ENCODE data around the gene GPANK1.
A peak's percentile ranks its signal among the peaks of the same experiment; 100 is the strongest.

The GPANK1 gene

GRCh38 chr6:31664790-31665500 is at the start of gene GPANK1:
Gene GPANK1 (minus strand): TSS chr6:31664997. CDS start chr6:31664478, 519 bp downstream.
- TF ChIP-seq CTCF (IDR thresholded peaks at IDR 0.05; ENCODE audit: insufficient read depth, low read length, poor library complexity, severe bottlenecking), result no peak
- Histone ChIP-seq H3K36me3 (ENCODE audit: control insufficient read depth, insufficient read depth, low read length) (peaks cover 23% of the 10 kb centered on the region), H3K4me3 (replicated peaks; ENCODE audit: low read depth, low read length) (peak within 1 kb of the TSS; percentile 98), H3K27me3 (replicated peaks; ENCODE audit: control insufficient read depth, insufficient read depth, low read length) (no peaks in the 10 kb centered on the region)
- DNase-seq (ENCODE audit: extremely low read depth, insufficient read length), result peak; percentile 82

- no peaks in the 10 kb centered on the region for H3K36me3 ChIP-seq (ENCODE audit: control insufficient read depth, insufficient read depth, low read length)
- H3K4me3 ChIP-seq (replicated peaks; ENCODE audit: low read depth, low read length), result no peak overlapping the region
- no peak for DNase-seq (ENCODE audit: extremely low read depth, insufficient read length)
Measured at GRCh38 chr6:31713991-31714684, 49.3 kb upstream of the GPANK1 start.

GRCh38 chr6:31713465-31713864 is 48.7 kb upstream of the GPANK1 start:
- H3K4me3 ChIP-seq (replicated peaks; ENCODE audit: low read depth, low read length), result no peak overlapping the region
- H3K36me3 ChIP-seq (ENCODE audit: control insufficient read depth, insufficient read depth, low read length), result no peaks in the 10 kb centered on the region
- no peaks in the 10 kb centered on the region; the same call in 1 of the 2 replicates for H3K27me3 ChIP-seq (replicated peaks; ENCODE audit: control insufficient read depth, insufficient read depth, low read length)
- no peak for TF ChIP-seq CTCF (IDR thresholded peaks at IDR 0.05; ENCODE audit: insufficient read depth, low read length, poor library complexity, severe bottlenecking)
- DNase-seq (ENCODE audit: extremely low read depth, insufficient read length), result no peak

More at GRCh38 chr6:31713991-31714684, 49.3 kb upstream of the GPANK1 start:
- TF ChIP-seq CTCF (IDR thresholded peaks at IDR 0.05; ENCODE audit: insufficient read depth, low read length, poor library complexity, severe bottlenecking), result no peak
- no peaks in the 10 kb centered on the region; the same call in 1 of the 2 replicates for H3K27me3 ChIP-seq (replicated peaks; ENCODE audit: control insufficient read depth, insufficient read depth, low read length)

GRCh38 chr6:31712296-31712695 is 47.5 kb upstream of the GPANK1 start:
- no peak for DNase-seq (ENCODE audit: extremely low read depth, insufficient read length)
- TF ChIP-seq CTCF (IDR thresholded peaks at IDR 0.05; ENCODE audit: insufficient read depth, low read length, poor library complexity, severe bottlenecking), result peak; percentile 21
- Histone ChIP-seq H3K27me3 (replicated peaks; ENCODE audit: control insufficient read depth, insufficient read depth, low read length) (no peaks in the 10 kb centered on the region; the same call in 1 of the 2 replicates), H3K36me3 (ENCODE audit: control insufficient read depth, insufficient read depth, low read length) (no peaks in the 10 kb centered on the region), H3K4me3 (replicated peaks; ENCODE audit: low read depth, low read length) (no peak overlapping the region)

- H3K36me3 ChIP-seq (ENCODE audit: control insufficient read depth, insufficient read depth, low read length), result no peaks in the 10 kb centered on the region
- no peaks in the 10 kb centered on the region; the same call in 1 of the 2 replicates for H3K27me3 ChIP-seq (replicated peaks; ENCODE audit: control insufficient read depth, insufficient read depth, low read length)
- no peak for TF ChIP-seq CTCF (IDR thresholded peaks at IDR 0.05; ENCODE audit: insufficient read depth, low read length, poor library complexity, severe bottlenecking)
- no peak for DNase-seq (ENCODE audit: extremely low read depth, insufficient read length)
- no peak overlapping the region for H3K4me3 ChIP-seq (replicated peaks; ENCODE audit: low read depth, low read length)
Measured at GRCh38 chr6:31711233-31711632, 46.4 kb upstream of the GPANK1 start.
